ENCODE data around the gene DNAJC5. TPM values are rescaled to one million over a fixed set of nuclear protein-coding genes. Genes with fewer than 3 reads are reported as not detected.

DNAJC5 gene
- total and polyA plus RNA-seq, 9 of the 15 experiments (the other 6 are each of a cell fraction or from before 2014, with no cell fraction given) = 0.95 to 42.8 (median 23.4) TPM

DNA sequence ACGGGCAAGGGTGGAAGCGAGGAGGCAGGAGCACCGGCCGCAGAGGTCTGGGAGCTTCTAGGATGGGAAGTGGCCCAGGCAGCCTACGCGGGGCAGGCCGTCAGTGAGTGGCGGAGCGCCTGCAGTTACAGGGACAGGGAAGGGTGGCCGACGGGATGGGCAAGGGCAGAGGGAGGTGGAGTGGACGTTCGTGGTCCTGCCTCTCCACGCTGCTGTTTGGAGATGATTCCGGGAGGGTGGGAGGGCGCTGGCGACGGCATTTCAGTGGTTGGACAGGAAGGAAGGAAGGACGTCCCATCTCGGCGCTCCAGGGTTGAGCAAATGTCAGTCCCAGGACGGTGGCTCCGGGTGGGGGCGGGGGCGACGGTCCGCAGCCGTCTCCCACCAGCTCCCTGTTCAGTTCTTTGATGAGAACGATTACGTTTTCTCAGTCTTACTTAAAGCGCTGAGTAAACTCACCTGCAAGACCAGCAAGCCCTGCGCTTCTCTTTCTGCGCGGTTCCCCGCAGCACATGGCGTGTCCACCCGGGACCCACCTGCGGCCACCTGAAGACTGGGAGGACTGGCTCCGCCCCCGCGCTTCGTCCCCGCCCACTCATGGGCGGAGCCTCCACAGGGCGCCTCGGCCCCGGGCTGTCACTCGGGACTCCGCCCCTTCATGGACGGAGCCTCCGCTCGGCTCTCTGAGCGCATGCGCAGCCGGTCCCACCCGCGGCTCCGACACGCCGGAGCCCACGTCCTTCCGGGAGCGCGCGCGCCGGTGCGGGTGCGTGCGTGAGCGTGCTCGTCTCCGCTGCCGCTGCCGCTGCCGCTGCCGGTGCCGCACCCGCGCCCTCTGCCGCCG lies at the start of gene DNAJC5 (continued):
- TF ChIP-seq ZNF253 (CRISPR knock-in tag; conservative IDR thresholded peaks at IDR 0.05) (no peak), LARP7 (IDR thresholded peaks at IDR 0.05) (no peak), YBX1 (IDR thresholded peaks at IDR 0.05) (no peak), SNRNP70 (optimal IDR thresholded peaks at IDR 0.05; ENCODE audit: low read depth, low read length) (no peak), TRIM28 (IDR thresholded peaks at IDR 0.05) (no peak), NBN (IDR thresholded peaks at IDR 0.05; ENCODE audit: low read depth) (no peak), NELFE (IDR thresholded peaks at IDR 0.05; ENCODE audit: insufficient read depth, insufficient read length) (no peak), ZNF324 (CRISPR knock-in tag; IDR thresholded peaks at IDR 0.05) (no peak), RFX1 (IDR thresholded peaks at IDR 0.05) (no peak), KLF16 (IDR thresholded peaks at IDR 0.05) (no peak), ESRRB (CRISPR knock-in tag; IDR thresholded peaks at IDR 0.05; ENCODE audit: borderline replicate concordance) (no peak), GABPB1 (CRISPR knock-in tag; IDR thresholded peaks at IDR 0.05) (peak; percentile 46; the same call in 1 of the 2 replicates), NFIX (CRISPR knock-in tag; IDR thresholded peaks at IDR 0.05; ENCODE audit: low read depth) (no peak), GTF2F1 (IDR thresholded peaks at IDR 0.05; ENCODE audit: low read depth, low read length) (no peak), EZH2 (IDR thresholded peaks at IDR 0.05; ENCODE audit: borderline replicate concordance, low read depth, low read length) (no peak), CBX3 (IDR thresholded peaks at IDR 0.05; ENCODE audit: borderline replicate concordance in 1 of 2, low read length in 2 of 2) (no peak), ERF (CRISPR knock-in tag; IDR thresholded peaks at IDR 0.05) (no peak), ZNF780A (CRISPR knock-in tag; IDR thresholded peaks at IDR 0.05) (no peak), TAF7 (tag; IDR thresholded peaks at IDR 0.05) (no peak), ARID2 (IDR thresholded peaks at IDR 0.05) (no peak)
- TF ChIP-seq, protein P1, sequence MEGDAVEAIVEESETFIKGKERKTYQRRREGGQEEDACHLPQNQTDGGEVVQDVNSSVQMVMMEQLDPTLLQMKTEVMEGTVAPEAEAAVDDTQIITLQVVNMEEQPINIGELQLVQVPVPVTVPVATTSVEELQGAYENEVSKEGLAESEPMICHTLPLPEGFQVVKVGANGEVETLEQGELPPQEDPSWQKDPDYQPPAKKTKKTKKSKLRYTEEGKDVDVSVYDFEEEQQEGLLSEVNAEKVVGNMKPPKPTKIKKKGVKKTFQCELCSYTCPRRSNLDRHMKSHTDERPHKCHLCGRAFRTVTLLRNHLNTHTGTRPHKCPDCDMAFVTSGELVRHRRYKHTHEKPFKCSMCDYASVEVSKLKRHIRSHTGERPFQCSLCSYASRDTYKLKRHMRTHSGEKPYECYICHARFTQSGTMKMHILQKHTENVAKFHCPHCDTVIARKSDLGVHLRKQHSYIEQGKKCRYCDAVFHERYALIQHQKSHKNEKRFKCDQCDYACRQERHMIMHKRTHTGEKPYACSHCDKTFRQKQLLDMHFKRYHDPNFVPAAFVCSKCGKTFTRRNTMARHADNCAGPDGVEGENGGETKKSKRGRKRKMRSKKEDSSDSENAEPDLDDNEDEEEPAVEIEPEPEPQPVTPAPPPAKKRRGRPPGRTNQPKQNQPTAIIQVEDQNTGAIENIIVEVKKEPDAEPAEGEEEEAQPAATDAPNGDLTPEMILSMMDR (IDR thresholded peaks at IDR 0.05 in 2 of 3, conservative IDR thresholded peaks at IDR 0.05 in 1 of 3; ENCODE audit: insufficient read depth in 2 of 3, low read depth in 1 of 3, low read length in 3 of 3) = no peak
- TF ChIP-seq, protein P2, sequence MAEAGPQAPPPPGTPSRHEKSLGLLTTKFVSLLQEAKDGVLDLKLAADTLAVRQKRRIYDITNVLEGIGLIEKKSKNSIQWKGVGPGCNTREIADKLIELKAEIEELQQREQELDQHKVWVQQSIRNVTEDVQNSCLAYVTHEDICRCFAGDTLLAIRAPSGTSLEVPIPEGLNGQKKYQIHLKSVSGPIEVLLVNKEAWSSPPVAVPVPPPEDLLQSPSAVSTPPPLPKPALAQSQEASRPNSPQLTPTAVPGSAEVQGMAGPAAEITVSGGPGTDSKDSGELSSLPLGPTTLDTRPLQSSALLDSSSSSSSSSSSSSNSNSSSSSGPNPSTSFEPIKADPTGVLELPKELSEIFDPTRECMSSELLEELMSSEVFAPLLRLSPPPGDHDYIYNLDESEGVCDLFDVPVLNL (CRISPR knock-in tag; IDR thresholded peaks at IDR 0.05; ENCODE audit: low read depth) = no peak
- TF ChIP-seq, protein P3, sequence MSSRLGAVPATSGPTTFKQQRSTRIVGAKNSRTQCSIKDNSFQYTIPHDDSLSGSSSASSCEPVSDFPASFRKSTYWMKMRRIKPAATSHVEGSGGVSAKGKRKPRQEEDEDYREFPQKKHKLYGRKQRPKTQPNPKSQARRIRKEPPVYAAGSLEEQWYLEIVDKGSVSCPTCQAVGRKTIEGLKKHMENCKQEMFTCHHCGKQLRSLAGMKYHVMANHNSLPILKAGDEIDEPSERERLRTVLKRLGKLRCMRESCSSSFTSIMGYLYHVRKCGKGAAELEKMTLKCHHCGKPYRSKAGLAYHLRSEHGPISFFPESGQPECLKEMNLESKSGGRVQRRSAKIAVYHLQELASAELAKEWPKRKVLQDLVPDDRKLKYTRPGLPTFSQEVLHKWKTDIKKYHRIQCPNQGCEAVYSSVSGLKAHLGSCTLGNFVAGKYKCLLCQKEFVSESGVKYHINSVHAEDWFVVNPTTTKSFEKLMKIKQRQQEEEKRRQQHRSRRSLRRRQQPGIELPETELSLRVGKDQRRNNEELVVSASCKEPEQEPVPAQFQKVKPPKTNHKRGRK (tag; IDR thresholded peaks at IDR 0.05) = no peak
- TF ChIP-seq, protein P4, sequence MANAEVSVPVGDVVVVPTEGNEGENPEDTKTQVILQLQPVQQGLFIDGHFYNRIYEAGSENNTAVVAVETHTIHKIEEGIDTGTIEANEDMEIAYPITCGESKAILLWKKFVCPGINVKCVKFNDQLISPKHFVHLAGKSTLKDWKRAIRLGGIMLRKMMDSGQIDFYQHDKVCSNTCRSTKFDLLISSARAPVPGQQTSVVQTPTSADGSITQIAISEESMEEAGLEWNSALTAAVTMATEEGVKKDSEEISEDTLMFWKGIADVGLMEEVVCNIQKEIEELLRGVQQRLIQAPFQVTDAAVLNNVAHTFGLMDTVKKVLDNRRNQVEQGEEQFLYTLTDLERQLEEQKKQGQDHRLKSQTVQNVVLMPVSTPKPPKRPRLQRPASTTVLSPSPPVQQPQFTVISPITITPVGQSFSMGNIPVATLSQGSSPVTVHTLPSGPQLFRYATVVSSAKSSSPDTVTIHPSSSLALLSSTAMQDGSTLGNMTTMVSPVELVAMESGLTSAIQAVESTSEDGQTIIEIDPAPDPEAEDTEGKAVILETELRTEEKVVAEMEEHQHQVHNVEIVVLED (CRISPR knock-in tag; IDR thresholded peaks at IDR 0.05) = peak; percentile 97
